HG03571 (cell line): ENCODE measurements around the gene CRTC3.
A peak's percentile ranks its signal among the peaks of the same experiment; 100 is the strongest.
"Not testable (repeated sequence)": the region's sequence is repeated elsewhere in the genome, so short reads cannot be mapped to it uniquely, and the experiment has no call there.

Experiments
- ATAC-seq: cut with Tn5 transposase; IDR thresholded peaks from one replicate; pipeline ENCODE4 v1.9.1; 2021; ENCODE audit not compliant: unreplicated experiment

The CRTC3 gene

DNA sequence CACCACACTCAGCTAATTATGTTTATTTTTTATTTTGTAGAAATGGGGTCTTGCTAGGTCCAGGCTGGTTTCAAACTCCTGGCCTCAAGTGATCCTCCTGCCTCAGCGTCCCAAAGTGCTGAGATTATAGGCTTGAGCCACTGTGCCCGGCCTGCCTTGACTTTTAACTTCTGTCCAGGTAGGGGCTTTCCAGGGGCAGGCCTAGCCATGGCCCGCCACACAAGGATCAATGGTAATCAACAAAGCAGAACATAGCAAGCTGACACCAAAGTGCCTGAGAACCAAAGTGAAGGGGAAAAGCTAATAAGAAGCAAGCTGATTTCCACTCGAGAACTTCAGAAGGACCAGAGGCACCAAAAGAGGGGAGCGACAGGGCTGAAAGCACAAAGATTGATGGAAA lies 9.4 kb upstream of the CRTC3 start:
- no peak for ATAC-seq

DNA sequence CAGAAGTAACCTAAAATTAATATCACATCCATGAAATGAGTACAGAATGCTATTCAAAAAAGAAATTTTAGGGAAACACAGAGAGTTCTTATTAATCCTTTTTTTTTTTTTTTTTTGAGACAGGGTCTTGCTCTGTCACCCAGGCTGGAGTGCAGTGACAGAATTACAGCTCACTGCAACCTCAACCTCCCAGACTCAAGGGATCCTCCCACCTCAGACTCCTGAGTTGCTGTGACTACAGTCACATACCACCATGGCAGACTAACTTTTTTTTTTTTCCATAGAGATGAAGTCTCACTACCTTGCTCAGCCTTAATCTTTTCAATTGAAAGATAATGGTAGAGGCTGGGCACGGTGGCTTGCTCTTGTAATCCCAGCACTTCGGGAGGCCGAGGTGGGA lies 6.3 kb upstream of the CRTC3 start:
- no peak for ATAC-seq

DNA sequence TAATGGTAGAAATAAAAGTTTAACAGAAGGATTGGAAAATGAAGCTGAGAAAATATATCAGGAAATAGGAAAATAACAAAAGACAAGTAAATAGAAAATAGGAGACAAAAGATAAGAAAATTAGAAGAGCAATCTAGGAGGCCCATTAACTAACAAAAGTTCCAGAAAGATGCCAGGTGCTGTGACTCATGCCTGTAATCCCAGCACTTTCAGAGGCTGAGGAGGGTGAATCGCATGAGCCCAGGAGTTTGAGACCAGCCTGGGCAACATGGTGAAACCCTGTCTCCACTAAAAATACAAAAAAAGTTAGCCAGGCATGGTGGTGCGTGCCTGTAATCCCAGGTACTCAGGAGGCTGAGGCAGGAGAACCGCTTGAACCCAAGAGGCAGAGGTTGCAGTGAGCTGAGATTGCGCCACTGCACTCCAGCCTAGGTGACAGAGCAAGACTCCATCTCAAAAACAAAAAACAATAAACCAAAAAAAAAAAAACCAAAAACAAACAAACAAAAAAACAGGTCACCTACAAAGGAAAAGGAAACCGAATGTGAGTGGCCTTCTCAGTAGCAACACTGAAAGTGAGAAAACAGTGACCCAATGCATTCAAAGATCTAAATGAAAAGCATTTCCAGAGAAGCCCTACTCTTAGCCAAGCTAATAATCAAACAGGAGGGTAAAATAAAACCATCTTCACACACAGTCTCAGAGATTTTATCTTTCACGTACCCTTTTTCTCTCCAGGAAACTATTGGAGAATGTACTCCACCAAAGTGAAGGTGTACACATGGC lies 5.5 kb upstream of the CRTC3 start:
- ATAC-seq, result not testable (repeated sequence)

DNA sequence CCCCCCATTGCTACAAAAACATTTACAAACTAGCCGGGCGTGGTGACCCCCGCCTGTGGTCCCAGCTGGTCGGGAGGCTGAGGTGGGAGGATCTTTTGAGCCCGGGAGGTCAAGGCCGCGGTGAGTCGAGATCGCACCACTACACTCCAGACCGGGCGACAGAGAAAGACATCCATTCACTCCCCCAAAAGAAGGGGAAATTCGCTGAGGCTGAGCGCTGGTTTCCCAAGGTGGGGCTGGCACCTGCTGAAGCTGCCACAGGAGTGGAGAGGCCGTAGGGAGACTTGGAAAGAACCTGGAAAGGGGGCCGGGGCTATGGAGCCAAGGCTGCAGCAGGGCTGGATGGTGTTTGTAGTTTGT lies 732 bp upstream of the CRTC3 start:
- no peak for ATAC-seq

DNA sequence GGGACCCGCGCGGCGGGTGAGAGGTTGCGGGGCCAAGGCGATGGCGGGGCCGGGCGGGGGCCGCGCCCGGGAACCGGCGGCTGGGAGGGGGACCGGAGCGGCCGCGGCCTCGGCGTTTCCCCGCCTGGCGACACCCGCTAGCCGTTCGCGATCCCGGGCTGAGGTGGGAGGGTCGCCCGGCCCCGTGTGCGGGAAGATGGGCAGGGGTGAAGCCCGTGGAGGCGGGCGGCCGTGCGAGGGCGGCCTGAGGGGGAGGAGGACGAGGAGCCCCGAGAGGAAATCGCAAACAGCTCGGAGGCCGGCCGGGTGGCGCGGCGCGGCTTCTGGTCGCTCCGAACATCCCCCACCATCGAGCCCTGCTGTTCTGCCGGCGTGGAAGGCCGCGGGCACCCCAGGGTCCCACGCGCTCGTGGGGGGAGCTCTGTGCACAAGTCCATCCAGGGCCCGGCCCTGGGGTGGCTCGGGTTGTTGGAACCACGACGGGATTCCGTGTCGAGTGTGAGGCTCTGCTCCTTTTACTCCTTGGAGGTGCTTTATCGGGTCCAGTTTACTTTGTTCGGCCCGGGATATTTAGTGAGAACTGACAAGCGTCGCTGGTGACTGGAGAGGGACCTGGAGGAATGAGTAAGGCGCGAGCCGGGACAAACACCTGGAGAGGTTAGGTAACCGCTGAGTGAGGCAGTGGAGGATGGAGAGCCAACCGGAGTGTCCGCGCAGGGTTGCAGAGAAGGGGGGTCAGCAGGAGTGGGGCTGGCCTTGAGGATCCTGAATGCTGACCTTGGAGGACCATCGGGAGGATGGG lies 728 bp downstream of the CRTC3 start:
- peak; percentile 34 for ATAC-seq

DNA sequence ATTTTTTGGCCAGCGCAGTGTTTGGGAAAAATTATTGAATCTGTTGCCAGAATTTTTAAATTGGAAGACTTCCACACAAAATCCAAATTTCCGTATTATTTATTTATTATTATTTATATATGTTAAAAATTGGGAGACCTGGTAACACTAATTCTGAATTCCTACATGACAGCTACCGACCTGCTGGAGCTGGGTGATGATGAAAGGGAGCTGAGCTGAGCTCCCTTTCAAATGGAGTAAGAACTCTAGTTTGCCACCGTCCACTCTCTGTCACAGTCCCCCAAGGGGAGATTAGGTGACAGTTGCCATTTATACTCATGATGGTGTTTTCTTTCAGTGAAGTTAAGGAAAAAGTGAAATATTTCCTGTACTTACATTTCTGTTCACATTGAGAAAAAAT lies 1.4 kb downstream of the CRTC3 start:
- no peak for ATAC-seq

DNA sequence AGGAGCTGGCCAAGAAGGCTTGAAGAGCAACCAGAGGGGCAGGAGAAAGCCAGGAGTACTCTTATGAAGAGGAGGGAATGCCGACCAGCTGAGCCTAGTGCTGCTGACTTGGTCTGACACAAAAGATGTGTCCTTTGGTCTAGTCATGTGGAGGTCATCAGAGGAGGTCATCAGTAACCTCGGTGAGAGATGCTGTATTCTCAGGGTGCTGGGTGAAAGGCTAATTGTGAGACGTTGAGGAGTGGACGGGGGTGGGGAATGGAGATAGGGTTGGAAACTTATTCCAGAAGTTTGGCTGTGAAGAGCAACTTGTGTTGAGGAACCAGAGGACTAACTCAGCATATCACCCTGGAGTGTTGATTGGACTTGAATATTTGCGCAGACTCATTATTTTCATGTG lies 5.5 kb downstream of the CRTC3 start:
- no peak for ATAC-seq

DNA sequence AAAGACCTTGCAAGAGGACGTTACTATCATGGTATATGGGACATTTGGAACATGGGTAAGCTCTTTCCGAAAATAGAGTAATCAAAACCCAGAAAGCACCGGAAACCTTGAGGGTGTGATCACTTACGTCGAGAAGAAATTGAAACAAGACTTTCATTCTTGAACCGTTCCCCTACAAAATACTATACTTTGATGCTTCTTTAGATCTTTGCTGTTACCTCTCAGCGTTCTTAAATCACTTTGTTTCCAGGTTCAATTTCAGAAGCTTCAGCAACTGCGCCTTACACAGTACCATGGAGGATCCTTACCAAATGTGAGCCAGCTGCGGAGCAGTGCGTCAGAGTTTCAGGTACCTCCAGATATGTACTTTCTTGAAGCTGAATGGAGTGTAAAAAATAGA lies 10.1 kb downstream of the CRTC3 start:
- no peak for ATAC-seq

DNA sequence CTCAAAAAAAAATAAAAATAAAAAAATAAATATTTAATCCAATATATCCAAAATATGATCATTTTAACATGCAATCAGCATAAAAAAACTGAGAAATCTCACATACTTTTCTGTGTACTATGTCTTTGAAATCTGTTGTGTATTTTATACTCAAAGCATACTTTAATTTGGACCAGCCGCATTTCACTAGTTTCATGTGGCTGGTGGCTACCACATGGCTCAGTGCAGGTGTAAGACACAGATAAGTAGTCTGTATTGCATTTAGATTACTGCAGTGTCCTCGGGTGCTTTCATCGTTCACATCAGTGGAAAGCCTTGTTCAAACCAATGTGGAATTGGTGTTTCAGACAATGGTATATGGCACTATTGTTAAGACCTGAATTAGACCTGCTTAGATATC lies 11.0 kb downstream of the CRTC3 start:
- no peak for ATAC-seq

DNA sequence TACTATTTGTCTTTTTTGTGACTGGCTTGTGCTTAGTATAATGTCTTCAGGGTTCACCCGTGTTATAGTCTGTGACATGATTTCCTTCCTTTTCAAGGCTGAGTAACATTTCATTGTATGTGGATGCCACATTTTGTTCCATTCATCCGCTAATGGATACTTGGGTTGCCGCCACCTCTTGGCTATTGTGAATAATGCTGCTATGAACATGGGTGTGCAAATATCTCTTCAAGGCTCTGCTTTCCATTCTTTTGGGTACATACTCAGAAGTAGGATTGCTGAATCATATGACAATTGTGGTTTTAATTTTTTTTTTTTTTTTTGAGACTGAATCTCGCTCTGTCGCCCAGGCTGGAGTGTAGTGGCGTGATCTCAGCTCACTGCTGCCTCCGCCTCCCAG lies 15.4 kb downstream of the CRTC3 start:
- ATAC-seq, result no peak

DNA sequence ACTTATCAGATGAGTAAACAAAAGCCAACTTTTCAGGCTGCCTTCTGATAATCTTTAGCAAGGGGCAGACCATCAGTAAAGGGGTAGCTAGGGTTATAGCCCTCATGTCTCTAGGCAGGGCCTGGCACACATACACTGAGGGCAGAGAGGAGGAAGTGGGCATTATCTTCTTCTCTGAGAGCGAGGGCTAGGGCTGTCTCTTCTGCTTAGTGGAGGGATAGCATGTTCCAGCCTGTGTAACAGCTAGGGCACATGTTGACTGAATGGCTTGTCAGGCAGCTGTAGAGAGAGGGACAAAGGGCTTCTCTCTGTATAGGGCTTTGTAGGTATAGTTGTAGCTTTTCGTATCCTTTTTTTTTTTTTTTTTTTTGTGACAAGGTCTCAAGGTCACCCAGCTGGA lies 17.8 kb downstream of the CRTC3 start:
- ATAC-seq, result no peak

DNA sequence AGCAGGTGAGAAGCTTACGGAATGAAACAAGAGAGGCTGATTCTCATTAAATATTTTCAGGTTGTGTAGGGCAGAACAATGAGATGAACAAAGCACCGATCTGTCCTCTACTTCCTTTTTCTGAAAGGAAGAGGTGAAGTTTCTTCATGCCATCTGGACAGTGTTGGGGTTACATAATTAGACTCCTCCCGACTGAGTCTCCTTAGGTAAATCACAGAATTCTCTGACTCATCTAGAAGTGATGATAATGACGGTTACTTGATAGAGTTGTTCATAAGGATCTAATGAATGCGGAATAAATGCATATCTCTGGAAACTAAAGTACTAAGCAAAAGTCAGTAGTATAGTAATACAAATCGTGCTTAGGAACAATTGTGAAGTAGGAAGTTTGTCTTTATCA lies 21.2 kb downstream of the CRTC3 start:
- ATAC-seq, result no peak

DNA sequence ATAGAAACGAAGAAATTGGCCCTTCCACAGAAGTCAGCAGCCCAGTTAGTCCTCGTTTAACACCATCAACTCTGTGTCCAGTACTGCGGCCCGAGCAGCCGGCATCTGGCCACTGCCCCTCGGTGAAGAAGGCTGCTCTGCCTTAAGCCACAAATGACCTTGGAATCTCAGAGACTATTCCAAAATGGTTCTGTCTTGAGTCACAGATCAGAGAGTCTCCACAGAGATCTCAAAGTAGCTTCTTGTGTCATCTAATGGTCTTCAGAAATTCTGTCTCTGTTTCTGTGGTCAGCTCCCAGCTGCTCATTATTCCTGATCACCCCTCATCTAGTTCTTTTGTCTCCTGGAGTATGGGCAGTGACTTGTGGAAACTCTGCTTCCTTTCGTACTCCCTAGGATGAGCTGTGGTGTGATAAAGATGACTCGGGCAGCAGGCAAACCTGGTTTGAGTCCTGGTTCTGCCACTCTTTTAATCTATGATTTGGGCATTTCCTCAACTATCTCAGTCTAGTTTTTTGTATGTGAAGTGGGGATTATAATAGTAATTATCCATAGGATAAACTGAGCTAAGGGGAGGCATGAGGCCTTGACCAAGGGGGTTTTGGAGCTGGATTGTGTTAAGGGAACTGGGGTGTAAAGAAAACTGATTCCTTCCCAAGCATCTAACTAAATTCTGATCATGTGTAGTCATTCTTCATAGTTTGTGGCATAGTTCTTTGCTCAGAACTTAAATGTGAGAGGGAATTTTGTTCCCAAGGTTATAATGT lies 22.6 kb downstream of the CRTC3 start:
- no peak for ATAC-seq

DNA sequence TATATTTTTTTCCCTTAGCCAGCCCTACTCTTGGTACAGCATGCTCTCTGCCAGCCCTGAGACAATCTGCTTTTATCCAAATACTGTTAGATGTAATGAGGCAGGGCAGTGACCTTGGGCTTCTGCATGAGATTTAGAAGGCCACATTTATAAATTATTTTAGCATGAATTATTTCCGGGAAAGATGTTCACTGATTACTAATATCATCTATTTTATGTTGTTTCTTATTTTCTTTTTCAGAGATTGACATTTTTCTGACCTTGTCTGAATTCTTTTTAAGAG lies 23.1 kb downstream of the CRTC3 start:
- no peak for ATAC-seq

DNA sequence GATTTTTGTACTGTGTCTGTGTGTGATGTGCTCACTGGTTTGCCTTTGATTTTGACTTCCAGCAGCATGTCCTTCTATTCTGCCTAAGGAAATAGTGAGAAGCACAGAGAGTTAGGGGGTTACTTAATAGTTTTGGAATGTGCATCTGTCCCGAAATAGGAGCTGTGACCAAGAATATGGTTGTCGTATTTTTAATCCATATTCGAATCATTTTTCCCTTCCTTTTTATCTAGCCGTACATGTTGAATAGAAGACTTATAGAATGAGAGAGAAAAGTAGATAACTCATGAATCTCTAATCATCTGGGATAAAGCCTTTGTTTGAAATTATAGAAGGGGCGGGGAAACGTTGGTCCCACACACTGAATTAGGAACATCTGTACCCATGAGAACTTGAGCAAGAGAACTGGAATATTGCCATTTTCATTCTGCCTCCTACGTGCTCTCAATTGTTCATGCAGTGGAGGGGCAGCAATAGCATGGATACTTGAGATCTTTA lies 23.6 kb downstream of the CRTC3 start:
- no peak for ATAC-seq

DNA sequence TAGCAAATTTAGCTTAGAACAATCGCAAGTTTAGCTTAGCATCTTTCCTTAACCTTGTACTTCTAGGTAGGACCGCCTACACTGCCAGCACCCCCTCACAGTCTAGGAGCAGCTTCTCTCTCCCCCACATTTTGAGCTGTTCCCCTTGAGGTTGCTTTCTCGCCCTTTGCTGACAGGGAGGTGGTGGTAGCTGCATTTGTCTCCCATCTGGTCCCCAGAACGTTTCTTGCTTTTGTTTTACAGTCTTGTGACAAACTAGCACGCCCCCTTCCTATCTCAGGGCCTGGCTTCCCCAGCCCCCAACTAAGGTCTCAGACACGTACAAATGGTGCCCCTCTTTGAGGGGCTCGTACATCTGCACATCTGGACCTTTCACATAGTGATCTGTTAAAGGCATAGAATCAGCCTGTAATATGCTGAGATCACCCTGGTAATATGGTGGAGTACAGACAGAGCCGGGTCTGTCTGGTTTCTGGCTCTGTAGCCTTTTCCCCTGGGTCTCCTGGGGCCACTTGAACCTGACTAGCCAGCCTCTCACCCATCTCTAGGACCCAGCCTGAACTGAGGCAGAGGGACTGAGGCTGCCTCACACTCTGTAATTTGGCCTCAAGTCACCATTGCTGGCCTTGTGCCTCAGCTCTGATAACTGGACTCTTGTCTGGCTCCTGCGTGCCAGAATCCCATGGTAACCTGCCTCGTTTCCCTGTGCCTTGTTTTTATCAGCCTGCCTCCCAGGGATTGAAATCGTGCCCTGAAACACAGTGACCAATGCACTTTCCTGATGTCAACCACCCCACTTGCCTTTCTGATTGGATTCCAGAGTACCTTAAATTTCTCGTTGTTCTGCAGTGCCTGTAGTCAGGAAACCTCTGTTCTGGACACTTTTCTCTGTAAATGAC lies 27.7 kb downstream of the CRTC3 start:
- no peak for ATAC-seq

DNA sequence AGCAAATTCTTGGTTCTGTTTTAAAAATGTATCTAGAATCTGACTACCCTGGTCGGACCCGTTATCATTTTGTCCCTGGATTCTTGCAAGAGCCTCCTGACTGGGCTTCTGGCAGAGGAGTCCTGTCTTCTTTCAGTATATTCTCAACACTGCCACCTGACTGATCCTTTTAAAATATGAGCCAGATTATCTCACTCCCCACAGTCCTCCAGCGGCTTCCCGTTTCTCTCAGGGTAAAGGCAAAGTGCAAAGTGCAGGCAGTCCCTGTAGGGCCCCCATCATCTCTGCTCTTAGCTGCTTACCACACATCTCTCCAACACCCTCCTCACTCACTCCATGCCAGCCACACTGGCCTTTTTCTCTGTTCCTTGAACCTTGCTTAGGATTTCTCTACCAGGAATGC lies 28.4 kb downstream of the CRTC3 start:
- ATAC-seq, result no peak

DNA sequence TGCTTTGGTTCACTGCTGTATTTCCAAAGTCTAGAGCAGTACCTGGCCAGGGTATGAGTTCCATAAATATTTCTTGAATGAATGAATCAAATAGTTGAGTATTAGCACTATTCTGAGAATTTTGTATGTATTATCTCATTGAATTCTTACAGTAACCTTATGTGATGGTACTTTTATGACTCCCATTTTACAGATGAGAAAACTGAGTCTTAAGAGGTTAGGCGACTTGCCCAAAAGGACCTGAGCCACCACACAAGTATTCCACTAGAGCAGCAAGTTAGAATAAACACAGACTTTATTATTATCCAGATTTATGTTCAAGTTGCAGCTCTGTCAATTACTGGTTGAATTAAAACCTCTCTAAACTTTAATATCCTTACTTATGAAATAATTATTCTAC lies 29.4 kb downstream of the CRTC3 start:
- ATAC-seq, result no peak

DNA sequence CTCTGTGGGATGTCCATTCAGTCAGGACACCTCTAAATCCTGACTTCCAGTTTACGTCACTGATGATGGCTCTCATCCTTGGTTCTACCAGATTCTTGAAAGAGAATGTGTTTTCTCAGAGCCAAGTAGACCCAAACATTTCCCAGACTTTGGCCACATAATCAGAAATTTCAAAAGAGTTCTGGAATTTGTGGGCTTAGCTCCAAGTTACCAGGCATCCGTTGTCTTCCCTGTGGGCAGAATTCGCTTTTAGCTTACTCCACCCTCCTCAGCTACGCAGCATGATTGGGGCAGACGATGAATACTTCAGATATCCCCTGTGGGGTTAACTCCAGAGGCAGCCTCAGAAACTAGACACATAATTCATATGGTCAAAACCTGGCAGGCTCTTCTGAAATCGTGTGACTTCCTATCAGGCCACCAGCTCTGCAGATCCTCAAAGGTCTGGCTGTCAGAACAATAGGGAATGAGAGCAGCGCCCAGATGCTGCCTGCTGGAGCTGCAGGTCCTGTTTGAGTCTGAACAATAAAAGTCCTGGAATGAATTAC lies 30.6 kb downstream of the CRTC3 start:
- ATAC-seq, result no peak

DNA sequence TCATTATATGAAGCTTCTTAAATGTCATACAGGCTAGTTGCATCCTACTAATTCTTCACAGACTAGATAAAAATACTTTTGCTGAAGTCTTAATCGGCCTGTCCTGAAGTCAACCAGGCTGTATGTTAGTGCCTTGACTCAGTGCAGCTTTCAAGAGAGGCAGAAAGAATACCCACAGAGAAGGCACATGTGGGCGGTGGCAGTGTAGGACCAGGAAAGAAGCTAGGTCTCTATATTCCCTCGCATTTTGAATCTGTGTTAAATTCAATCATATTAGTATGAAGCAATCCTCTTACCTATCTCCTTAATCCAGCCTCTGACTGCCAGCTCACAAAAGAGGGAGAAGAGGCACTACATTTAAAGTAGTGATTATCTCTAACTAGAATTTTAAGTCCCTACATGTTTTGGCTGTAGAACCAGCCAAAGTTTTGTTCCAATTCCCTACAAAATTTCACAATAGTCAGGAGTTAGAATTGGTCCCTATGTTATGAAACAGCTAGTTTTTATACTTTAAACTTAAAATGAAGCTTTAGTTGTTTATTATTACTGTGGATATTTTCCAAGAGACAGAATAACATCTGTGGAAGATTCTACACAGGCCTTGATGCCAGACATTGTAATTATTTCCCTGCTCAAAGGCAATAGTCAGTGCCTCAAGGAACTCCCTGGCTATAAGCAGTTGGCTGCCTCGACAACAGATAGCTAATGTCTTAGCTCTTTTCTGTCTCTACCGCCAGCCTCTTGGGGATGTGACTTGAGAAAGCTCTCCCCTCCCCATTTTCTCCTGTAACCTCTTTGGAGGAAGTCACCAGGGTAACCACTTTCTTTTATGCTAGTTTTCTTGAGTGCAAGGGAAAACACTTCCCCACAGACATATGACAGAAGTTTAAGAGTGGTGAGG lies 31.9 kb downstream of the CRTC3 start:
- ATAC-seq, result no peak
